HEK293 (cell line): ENCODE measurements around the gene KCNJ9.

Experiments used
- CTCF ChIA-PET: fragments of 350-600 bp; formaldehyde crosslinking; extraction: SDS; loops from one replicate; lab custom pipeline; 2021; ENCODE audit warnings: antibody characterized with exemption; lab: Yijun Ruan, JAX
- POLR2A ChIA-PET: fragments of 300-600 bp; formaldehyde crosslinking; extraction: SDS; loops from one replicate; lab custom pipeline; 2020; ENCODE audit warnings: antibody characterized with exemption, inconsistent platforms; lab: Yijun Ruan, JAX
- H3K27ac ChIP-seq: fragments of 200-500 bp; sonication (Bioruptor generic); 2 replicates; pipeline ENCODE4 v1.5.1; 2014; ENCODE audit warnings: low read depth, low read length, control low read depth, inconsistent platforms; ENCODE audit errors: extremely low read depth
- H3K36me3 ChIP-seq, 2 experiments: fragments of 200-500 bp in 1 of 2; sonication (Bioruptor generic) in 1 of 2; 1 replicate in 1 of 2; 2 replicates in 1 of 2; pipeline ENCODE4 v1.5.1; 2014 to 2017; ENCODE audit warnings: inconsistent platforms in 2 of 2, low read length in 2 of 2; ENCODE audit not compliant: control insufficient read depth in 2 of 2, insufficient read depth in 1 of 2
- H3K4me1 ChIP-seq: fragments of 200-500 bp; sonication (Bioruptor generic); 2 replicates; pipeline ENCODE4 v1.5.1; 2014; ENCODE audit warnings: mild to moderate bottlenecking, low read length, inconsistent platforms; ENCODE audit not compliant: control insufficient read depth, insufficient read depth
- H3K4me3 ChIP-seq: 2 replicates; pipeline ENCODE4 v1.5.1; 2011; ENCODE audit warnings: low read depth, mild to moderate bottlenecking, control low read depth, low read length, moderate library complexity
- H3K9me3 ChIP-seq: fragments of 200-500 bp; sonication (Bioruptor generic); 2 replicates; pipeline ENCODE4 v1.5.1; 2014; ENCODE audit warnings: low read depth, low read length, inconsistent platforms; ENCODE audit not compliant: control insufficient read depth, insufficient read depth
- BCL11A ChIP-seq: fragments of 450-650 bp; formaldehyde crosslinking; IDR thresholded peaks from 2 replicates; pipeline ENCODE4 v1.5.1; 2016; ENCODE audit warnings: low read depth, missing biosample characterization, missing genetic modification characterization
- KLF10 ChIP-seq: fragments of 450-650 bp; IDR thresholded peaks from 2 replicates; pipeline ENCODE4 v1.5.1; 2018; ENCODE audit warnings: missing biosample characterization, mild to moderate bottlenecking, missing genetic modification characterization
- KLF17 ChIP-seq: fragments of 450-650 bp; formaldehyde crosslinking; IDR thresholded peaks from 2 replicates; pipeline ENCODE4 v1.5.1; 2016; ENCODE audit warnings: missing biosample characterization, missing genetic modification characterization
- ZBTB21 ChIP-seq: fragments of 450-650 bp; formaldehyde crosslinking; IDR thresholded peaks from 2 replicates; pipeline ENCODE4 v1.5.1; 2017; ENCODE audit warnings: missing biosample characterization, missing genetic modification characterization
- ZBTB44 ChIP-seq: fragments of 450-650 bp; IDR thresholded peaks from 2 replicates; pipeline ENCODE4 v1.5.1; 2018; ENCODE audit warnings: missing biosample characterization, mild to moderate bottlenecking, missing genetic modification characterization
- ZBTB7A ChIP-seq: fragments of 450-650 bp; formaldehyde crosslinking; IDR thresholded peaks from 2 replicates; pipeline ENCODE4 v1.5.1; 2016; ENCODE audit warnings: low read depth, missing biosample characterization, missing genetic modification characterization
- ZEB2 ChIP-seq: fragments of 450-650 bp; formaldehyde crosslinking; IDR thresholded peaks from 2 replicates; pipeline ENCODE4 v1.5.1; 2016; ENCODE audit warnings: missing biosample characterization, missing genetic modification characterization
- ZFHX2 ChIP-seq: fragments of 450-650 bp; formaldehyde crosslinking; conservative IDR thresholded peaks from 2 replicates; pipeline ENCODE4 v1.5.1; 2016; ENCODE audit warnings: missing biosample characterization, missing genetic modification characterization
- ZFP37 ChIP-seq: fragments of 450-650 bp; formaldehyde crosslinking; IDR thresholded peaks from 2 replicates; pipeline ENCODE4 v1.5.1; 2016; ENCODE audit warnings: missing biosample characterization, missing genetic modification characterization
- ZNF16 ChIP-seq: fragments of 450-650 bp; formaldehyde crosslinking; IDR thresholded peaks from 2 replicates; pipeline ENCODE4 v1.5.1; 2016; ENCODE audit warnings: low read depth, missing biosample characterization, missing genetic modification characterization
- ZNF18 ChIP-seq: fragments of 450-650 bp; formaldehyde crosslinking; IDR thresholded peaks from 2 replicates; pipeline ENCODE4 v1.5.1; 2016; ENCODE audit warnings: missing biosample characterization, missing genetic modification characterization
- ZNF266 ChIP-seq: fragments of 450-650 bp; formaldehyde crosslinking; IDR thresholded peaks from 2 replicates; pipeline ENCODE4 v1.5.1; 2016; ENCODE audit warnings: missing biosample characterization, missing genetic modification characterization, low read depth
- ZNF366 ChIP-seq: fragments of 450-650 bp; formaldehyde crosslinking; conservative IDR thresholded peaks from 2 replicates; pipeline ENCODE4 v1.5.1; 2016; ENCODE audit warnings: missing biosample characterization, missing genetic modification characterization
- ZNF404 ChIP-seq: fragments of 450-650 bp; formaldehyde crosslinking; IDR thresholded peaks from 2 replicates; pipeline ENCODE4 v1.5.1; 2017; ENCODE audit warnings: missing biosample characterization, missing genetic modification characterization
- ZNF473 ChIP-seq: fragments of 450-650 bp; formaldehyde crosslinking; IDR thresholded peaks from 2 replicates; pipeline ENCODE4 v1.5.1; 2017; ENCODE audit warnings: missing biosample characterization, missing genetic modification characterization
- ZNF488 ChIP-seq: fragments of 450-650 bp; formaldehyde crosslinking; IDR thresholded peaks from 2 replicates; pipeline ENCODE4 v1.5.1; 2016; ENCODE audit warnings: missing biosample characterization, missing genetic modification characterization
- ZNF514 ChIP-seq: fragments of 450-650 bp; formaldehyde crosslinking; IDR thresholded peaks from 2 replicates; pipeline ENCODE4 v1.5.1; 2016; ENCODE audit warnings: missing biosample characterization, missing genetic modification characterization
- ZNF600 ChIP-seq: fragments of 450-650 bp; formaldehyde crosslinking; IDR thresholded peaks from 2 replicates; pipeline ENCODE4 v1.5.1; 2016; ENCODE audit warnings: missing biosample characterization, missing genetic modification characterization
- ZNF610 ChIP-seq: fragments of 450-650 bp; formaldehyde crosslinking; IDR thresholded peaks from 2 replicates; pipeline ENCODE4 v1.5.1; 2016; ENCODE audit warnings: missing biosample characterization, missing genetic modification characterization, borderline replicate concordance
- ZNF677 ChIP-seq: fragments of 450-650 bp; IDR thresholded peaks from 2 replicates; pipeline ENCODE4 v1.5.0; 2018; ENCODE audit warnings: missing biosample characterization, mild to moderate bottlenecking, missing genetic modification characterization, moderate library complexity
- ZNF777 ChIP-seq: fragments of 450-650 bp; formaldehyde crosslinking; IDR thresholded peaks from 2 replicates; pipeline ENCODE4 v1.5.1; 2017; ENCODE audit warnings: missing biosample characterization, missing genetic modification characterization, borderline replicate concordance
- ZNF837 ChIP-seq: fragments of 450-650 bp; formaldehyde crosslinking; IDR thresholded peaks from 2 replicates; pipeline ENCODE4 v1.5.1; 2016; ENCODE audit warnings: missing biosample characterization, missing genetic modification characterization
- ZNF843 ChIP-seq: fragments of 450-650 bp; formaldehyde crosslinking; IDR thresholded peaks from 2 replicates; pipeline ENCODE4 v1.5.1; 2016; ENCODE audit warnings: missing biosample characterization, missing genetic modification characterization
- ZXDB ChIP-seq: fragments of 450-650 bp; formaldehyde crosslinking; IDR thresholded peaks from 2 replicates; pipeline ENCODE4 v1.5.1; 2016; ENCODE audit warnings: missing biosample characterization, missing genetic modification characterization
- TF ChIP-seq, protein P1 (sequence below): fragments of 450-650 bp; formaldehyde crosslinking; IDR thresholded peaks from 2 replicates; pipeline ENCODE4 v1.5.1; 2017; ENCODE audit warnings: missing biosample characterization, missing genetic modification characterization
- TF ChIP-seq, protein P2 (sequence below): fragments of 450-650 bp; formaldehyde crosslinking; IDR thresholded peaks from 2 replicates; pipeline ENCODE4 v1.5.1; 2017; ENCODE audit warnings: missing biosample characterization, missing genetic modification characterization

Gene KCNJ9

DNA sequence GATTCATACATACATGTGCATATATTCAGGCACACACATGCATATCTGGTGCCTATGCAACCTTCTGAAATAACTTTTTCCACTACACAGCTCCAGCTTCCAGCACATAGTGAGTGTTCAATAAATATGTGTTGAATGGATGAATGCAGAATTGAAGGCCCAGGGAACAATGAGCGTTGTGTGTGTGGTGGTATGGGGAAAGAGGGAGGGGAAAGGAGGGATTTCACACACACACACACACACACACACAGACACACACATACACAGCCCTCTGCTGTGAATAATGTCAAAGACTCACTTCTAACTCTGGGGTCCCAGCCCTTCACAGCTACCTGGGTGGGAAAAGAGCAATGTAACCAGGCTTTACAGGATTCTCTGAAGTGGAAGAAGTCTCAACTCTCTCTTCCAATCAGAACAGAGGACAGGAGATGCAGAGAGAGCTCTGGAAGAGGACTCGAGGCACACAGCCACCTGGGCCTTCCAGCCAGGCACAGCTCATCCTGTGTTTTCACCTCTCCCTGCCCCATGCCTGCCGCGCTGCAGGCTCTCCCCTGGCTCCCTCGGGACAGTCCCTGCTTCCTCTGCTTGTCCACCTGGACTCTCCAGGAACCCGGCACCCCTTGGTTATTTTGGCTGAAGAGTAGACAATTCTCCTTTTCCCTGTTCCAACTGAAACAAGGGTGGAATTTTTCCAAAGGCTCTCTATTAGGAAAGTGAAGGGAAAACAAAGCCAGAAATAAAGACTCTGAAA lies 22.5 kb downstream of the KCNJ9 start:
- Histone ChIP-seq H3K4me3 (no peak overlapping the region), H3K4me1 (no peaks in the 10 kb centered on the region; the same call in 1 of the 2 replicates), H3K36me3 (no peaks in the 10 kb centered on the region), H3K9me3 (no peaks in the 10 kb centered on the region), H3K27ac (no peak overlapping the region)
- ChIA-PET CTCF (interaction anchor here (0.5 to 7.2 kb wide), 15 partner anchors 11 to 273 kb away, joined by 3 to 144 read pairs (median 4); partner anchors contain the start of gene CASQ1), POLR2A (interaction anchor here (0.6 to 2.0 kb wide), 2 partner anchors 80 to 148 kb away, joined by 3 to 7 read pairs; no protein-coding TSS in a partner anchor)
- TF ChIP-seq ZNF18 (tag by site-specific recombination) (no peak), ZEB2 (tag by site-specific recombination) (no peak), ZNF843 (tag by site-specific recombination) (no peak), ZNF600 (no peak), ZNF777 (tag by site-specific recombination) (no peak), ZNF404 (tag by site-specific recombination) (no peak), ZBTB44 (tag by site-specific recombination) (no peak), ZNF473 (tag by site-specific recombination) (no peak), ZNF366 (tag by site-specific recombination) (no peak), ZNF610 (tag by site-specific recombination) (no peak), ZXDB (tag by site-specific recombination) (no peak), ZFHX2 (tag by site-specific recombination) (no peak), ZNF677 (tag by site-specific recombination) (no peak)

- no peaks in the 10 kb centered on the region; the same call in 1 of the 2 replicates for H3K4me1 ChIP-seq
- POLR2A ChIA-PET, result no interaction called here
- H3K4me3 ChIP-seq, result no peak overlapping the region
- H3K36me3 ChIP-seq, result no peaks in the 10 kb centered on the region
- CTCF ChIA-PET, result interaction anchor here (0.5 to 7.2 kb wide), 14 partner anchors 10 to 272 kb away, joined by 3 to 144 read pairs (median 4); partner anchors contain the start of gene CASQ1
- no peak overlapping the region for H3K27ac ChIP-seq
- H3K9me3 ChIP-seq, result no peaks in the 10 kb centered on the region
- TF ChIP-seq KLF10 (no peak), ZNF488 (tag by site-specific recombination) (no peak), ZFP37 (tag by site-specific recombination) (no peak), BCL11A (no peak), ZBTB21 (tag by site-specific recombination) (no peak), ZNF16 (tag by site-specific recombination) (no peak), ZBTB7A (tag by site-specific recombination) (no peak), ZNF514 (no peak), ZNF837 (tag by site-specific recombination) (no peak), ZNF266 (tag by site-specific recombination) (no peak), KLF17 (tag by site-specific recombination) (no peak)
- TF ChIP-seq, protein P1, sequence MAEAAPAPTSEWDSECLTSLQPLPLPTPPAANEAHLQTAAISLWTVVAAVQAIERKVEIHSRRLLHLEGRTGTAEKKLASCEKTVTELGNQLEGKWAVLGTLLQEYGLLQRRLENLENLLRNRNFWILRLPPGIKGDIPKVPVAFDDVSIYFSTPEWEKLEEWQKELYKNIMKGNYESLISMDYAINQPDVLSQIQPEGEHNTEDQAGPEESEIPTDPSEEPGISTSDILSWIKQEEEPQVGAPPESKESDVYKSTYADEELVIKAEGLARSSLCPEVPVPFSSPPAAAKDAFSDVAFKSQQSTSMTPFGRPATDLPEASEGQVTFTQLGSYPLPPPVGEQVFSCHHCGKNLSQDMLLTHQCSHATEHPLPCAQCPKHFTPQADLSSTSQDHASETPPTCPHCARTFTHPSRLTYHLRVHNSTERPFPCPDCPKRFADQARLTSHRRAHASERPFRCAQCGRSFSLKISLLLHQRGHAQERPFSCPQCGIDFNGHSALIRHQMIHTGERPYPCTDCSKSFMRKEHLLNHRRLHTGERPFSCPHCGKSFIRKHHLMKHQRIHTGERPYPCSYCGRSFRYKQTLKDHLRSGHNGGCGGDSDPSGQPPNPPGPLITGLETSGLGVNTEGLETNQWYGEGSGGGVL (tag by site-specific recombination), result no peak
- TF ChIP-seq, protein P2, sequence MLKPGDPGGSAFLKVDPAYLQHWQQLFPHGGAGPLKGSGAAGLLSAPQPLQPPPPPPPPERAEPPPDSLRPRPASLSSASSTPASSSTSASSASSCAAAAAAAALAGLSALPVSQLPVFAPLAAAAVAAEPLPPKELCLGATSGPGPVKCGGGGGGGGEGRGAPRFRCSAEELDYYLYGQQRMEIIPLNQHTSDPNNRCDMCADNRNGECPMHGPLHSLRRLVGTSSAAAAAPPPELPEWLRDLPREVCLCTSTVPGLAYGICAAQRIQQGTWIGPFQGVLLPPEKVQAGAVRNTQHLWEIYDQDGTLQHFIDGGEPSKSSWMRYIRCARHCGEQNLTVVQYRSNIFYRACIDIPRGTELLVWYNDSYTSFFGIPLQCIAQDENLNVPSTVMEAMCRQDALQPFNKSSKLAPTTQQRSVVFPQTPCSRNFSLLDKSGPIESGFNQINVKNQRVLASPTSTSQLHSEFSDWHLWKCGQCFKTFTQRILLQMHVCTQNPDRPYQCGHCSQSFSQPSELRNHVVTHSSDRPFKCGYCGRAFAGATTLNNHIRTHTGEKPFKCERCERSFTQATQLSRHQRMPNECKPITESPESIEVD (tag by site-specific recombination), result no peak
These were observed 23.1 kb downstream of the KCNJ9 start for GRCh38 chr1:160104486-160104885.
